Fibroblast of lung (primary cell): ENCODE measurements around the gene FBXW11. TPM values are rescaled to one million over a fixed set of nuclear protein-coding genes. Genes with fewer than 3 reads are reported as not detected.
"Not testable (repeated sequence)": the region's sequence is repeated elsewhere in the genome, so short reads cannot be mapped to it uniquely, and the experiment has no call there.

Source experiments
- DNase-seq, 2 donors: peaks; one replicate each; pipeline versions ENCODE4 v3.0.0 to v3.0.0-alpha.2; 2010; ENCODE audit warnings: low read depth in 2 of 2
- H2AFZ ChIP-seq: 2 replicates; pipeline ENCODE4 v1.5.1; 2012; ENCODE audit warnings: low read length, control low read depth, inconsistent platforms
- H3K27ac ChIP-seq: 2 replicates; pipeline ENCODE4 v1.5.1; 2011; ENCODE audit warnings: low read length, control low read depth; ENCODE audit not compliant: insufficient read depth
- H3K27me3 ChIP-seq: 2 replicates; pipeline ENCODE4 v1.5.1; 2011; ENCODE audit warnings: mild to moderate bottlenecking, low read length; ENCODE audit not compliant: control insufficient read depth, insufficient read depth
- H3K36me3 ChIP-seq: 2 replicates; pipeline ENCODE4 v1.5.1; 2011; ENCODE audit warnings: low read length; ENCODE audit not compliant: control insufficient read depth, insufficient read depth
- H3K4me1 ChIP-seq: 2 replicates; pipeline ENCODE4 v1.5.1; 2011; ENCODE audit warnings: low read length; ENCODE audit not compliant: control insufficient read depth, insufficient read depth; ENCODE audit errors: extremely low read depth
- H3K4me2 ChIP-seq: 2 replicates; pipeline ENCODE4 v1.5.1; 2011; ENCODE audit warnings: low read length, control low read depth; ENCODE audit not compliant: insufficient read depth; ENCODE audit errors: extremely low read depth
- H3K4me3 ChIP-seq, 4 experiments: fragments of 200-600 bp in 1 of 4; sonication (generic) in 1 of 4; replicated peaks in 1 of 4; 2 replicates each; pipeline ENCODE4 v1.5.1; 2011 to 2016; ENCODE audit warnings: low read length in 4 of 4, low read depth in 3 of 4, mild to moderate bottlenecking in 3 of 4, control low read depth in 2 of 4, inconsistent platforms in 1 of 4, mixed read lengths in 1 of 4; ENCODE audit not compliant: insufficient read depth in 1 of 4; ENCODE audit errors: control extremely low read depth in 1 of 4
- H3K79me2 ChIP-seq: 2 replicates; pipeline ENCODE4 v1.5.1; 2012; ENCODE audit warnings: mild to moderate bottlenecking, low read length, inconsistent platforms; ENCODE audit not compliant: control insufficient read depth, insufficient read depth
- H3K9ac ChIP-seq: 2 replicates; pipeline ENCODE4 v1.5.1; 2011; ENCODE audit warnings: mild to moderate bottlenecking, low read length, control low read depth; ENCODE audit not compliant: insufficient read depth
- H3K9me3 ChIP-seq: 2 replicates; pipeline ENCODE4 v1.5.1; 2012; ENCODE audit warnings: low read depth, low read length; ENCODE audit not compliant: control insufficient read depth, insufficient read depth
- H4K20me1 ChIP-seq: 2 replicates; pipeline ENCODE4 v1.5.1; 2011; ENCODE audit warnings: low read length; ENCODE audit not compliant: control insufficient read depth, insufficient read depth; ENCODE audit errors: extremely low read depth
- CTCF ChIP-seq, 2 donors: IDR thresholded peaks in 1 of 2; conservative IDR thresholded peaks in 1 of 2; 1 replicate in 1 of 2; 2 replicates in 1 of 2; pipeline ENCODE4 v1.5.1; 2011 to 2012; ENCODE audit warnings: low read length in 2 of 2, control low read depth in 1 of 2, inconsistent platforms in 1 of 2, low read depth in 1 of 2, mild to moderate bottlenecking in 1 of 2
- EZH2 ChIP-seq: IDR thresholded peaks from 2 replicates; pipeline ENCODE4 v1.5.1; 2012; ENCODE audit warnings: low read length, control low read depth, mild to moderate bottlenecking; ENCODE audit errors: missing control alignments
- polyA plus RNA-seq, 2 donors: library from polyadenylated mRNA; depleted of rRNA in 1 of 2; stranded (reverse) in 1 of 2; unstranded in 1 of 2; fragments of >200 nt; gene quantifications; 2 replicates each; pipeline ENCODE4 v1.2.1, GENCODE V29; 2011 to 2012; ENCODE audit warnings: missing spikeins in 1 of 2
- total RNA-seq: library from RNA; depleted of rRNA; stranded (reverse); fragments of >200 nt; gene quantifications from 2 replicates; pipeline ENCODE4 v1.2.1, GENCODE V29; 2014

Gene FBXW11
- total and polyA plus RNA-seq, 2 donors (not counting 1 experiment from before 2014, with no cell fraction given), result 52.6 to 113 TPM

DNA sequence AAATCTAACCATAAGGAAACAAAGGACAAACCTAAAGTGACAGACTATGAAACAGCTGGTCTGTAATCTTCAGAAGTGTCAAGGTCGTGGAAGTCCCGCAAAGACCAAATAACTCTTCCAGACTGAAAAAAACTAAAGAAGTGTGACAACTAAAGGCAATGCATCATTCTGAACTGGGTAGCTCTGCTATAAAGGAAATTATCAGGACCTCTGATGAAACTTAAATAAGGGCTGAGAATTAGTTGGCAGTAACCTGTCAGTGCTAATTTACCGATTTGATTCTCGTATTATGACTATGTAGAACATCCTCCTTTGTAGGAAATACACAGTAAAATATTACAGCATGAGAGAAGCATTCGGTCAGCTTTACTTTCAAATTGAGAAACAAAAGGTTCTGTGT, 65.2 kb downstream of the FBXW11 start:
- H3K4me1 ChIP-seq, H3K4me2 ChIP-seq, H4K20me1 ChIP-seq, H3K9ac ChIP-seq, H3K27me3 ChIP-seq, H3K4me3 ChIP-seq, H3K27ac ChIP-seq, H3K36me3 ChIP-seq, H3K9me3 ChIP-seq, H2AFZ ChIP-seq, DNase-seq: not testable (repeated sequence)
- H3K79me2 ChIP-seq, result peaks cover 38% of the 10 kb centered on the region

- Histone ChIP-seq H3K27me3 (no peaks in the 10 kb centered on the region), H3K9me3 (no peaks in the 10 kb centered on the region), H3K4me1 (no peaks in the 10 kb centered on the region), H3K9ac (no peak overlapping the region), H3K36me3 (no peaks in the 10 kb centered on the region), H4K20me1 (no peaks in the 10 kb centered on the region), H3K79me2 (peaks cover 33% of the 10 kb centered on the region), H3K27ac (no peak overlapping the region), H2AFZ (no peak overlapping the region), H3K4me3 (no peak overlapping the region), H3K4me2 (no peak overlapping the region)
- no peak for DNase-seq
- TF ChIP-seq CTCF (conservative IDR thresholded peaks at IDR 0.05 in 1 of 2, IDR thresholded peaks at IDR 0.05 in 1 of 2; ENCODE audit: low read depth in 1 of 2, low read length in 2 of 2) (no peak), EZH2 (no peak)
These were observed 66.5 kb downstream of the FBXW11 start for GRCh38 chr5:171939951-171940350.

- H3K9me3 ChIP-seq, result no peaks in the 10 kb centered on the region
- H3K4me2 ChIP-seq, result no peak overlapping the region
- no peaks in the 10 kb centered on the region for H3K27me3 ChIP-seq
- H4K20me1 ChIP-seq, result no peaks in the 10 kb centered on the region
- no peak overlapping the region for H3K4me3 ChIP-seq
- no peak overlapping the region for H3K9ac ChIP-seq
- no peaks in the 10 kb centered on the region for H3K4me1 ChIP-seq
- no peak for DNase-seq
- H3K79me2 ChIP-seq, result peaks cover 29% of the 10 kb centered on the region
- TF ChIP-seq EZH2 (no peak), CTCF (conservative IDR thresholded peaks at IDR 0.05 in 1 of 2, IDR thresholded peaks at IDR 0.05 in 1 of 2; ENCODE audit: low read depth in 1 of 2, low read length in 2 of 2) (no peak)
- H3K27ac ChIP-seq, result no peak overlapping the region
- H2AFZ ChIP-seq, result no peak overlapping the region
- H3K36me3 ChIP-seq, result no peaks in the 10 kb centered on the region
These were observed 68.1 kb downstream of the FBXW11 start for GRCh38 chr5:171938358-171938757.

GRCh38 chr5:171937351-171937750, 69.1 kb downstream of the FBXW11 start:
- no peak for TF ChIP-seq EZH2
- TF ChIP-seq CTCF (conservative IDR thresholded peaks at IDR 0.05 in 1 of 2, IDR thresholded peaks at IDR 0.05 in 1 of 2; ENCODE audit: low read depth in 1 of 2, low read length in 2 of 2), result no peak

More at GRCh38 chr5:171937351-171937750, 69.1 kb downstream of the FBXW11 start:
- no peaks in the 10 kb centered on the region for H3K4me1 ChIP-seq
- no peak overlapping the region for H3K4me2 ChIP-seq
- H4K20me1 ChIP-seq, result no peaks in the 10 kb centered on the region
- no peaks in the 10 kb centered on the region for H3K9me3 ChIP-seq
- H3K79me2 ChIP-seq, result peaks cover 30% of the 10 kb centered on the region
- no peak overlapping the region for H3K9ac ChIP-seq
- no peaks in the 10 kb centered on the region for H3K36me3 ChIP-seq
- no peaks in the 10 kb centered on the region for H3K27me3 ChIP-seq
- H2AFZ ChIP-seq, result no peak overlapping the region
- no peak for DNase-seq
- no peak overlapping the region for H3K27ac ChIP-seq
- no peak overlapping the region for H3K4me3 ChIP-seq
